Mesodermal cell (in vitro differentiated cells): Measurements from ENCODE around the gene CDC42EP4.

ENCODE experiments used
- H3K27ac ChIP-seq: 2 replicates; pipeline ENCODE4 v1.7.0; 2013; ENCODE audit warnings: mild to moderate bottlenecking, low read depth, low read length, moderate library complexity; ENCODE audit not compliant: severe bottlenecking
- H3K36me3 ChIP-seq: 2 replicates; pipeline ENCODE4 v1.7.1; 2013; ENCODE audit warnings: mild to moderate bottlenecking, low read length, moderate library complexity; ENCODE audit not compliant: control insufficient read depth, insufficient read depth
- H3K4me1 ChIP-seq: one replicate; pipeline ENCODE4 v1.7.1; 2013; ENCODE audit warnings: mild to moderate bottlenecking, low read length; ENCODE audit not compliant: insufficient read depth, control insufficient read depth, poor library complexity, severe bottlenecking
- H3K4me3 ChIP-seq: 2 replicates; pipeline ENCODE4 v1.7.0; 2013; ENCODE audit warnings: low read length, control low read depth, mild to moderate bottlenecking; ENCODE audit not compliant: insufficient read depth, poor library complexity, severe bottlenecking; ENCODE audit errors: extremely low read depth
- H3K9me3 ChIP-seq: 2 replicates; pipeline ENCODE4 v1.7.1; 2013; ENCODE audit warnings: mild to moderate bottlenecking, low read length, moderate library complexity; ENCODE audit not compliant: control insufficient read depth
- WGBS, 2 experiments: methylation state at CpG; one replicate each; pipeline ENCODE4 v1.1.5; 2013; ENCODE audit warnings: missing lambda C conversion rate in 2 of 2; ENCODE audit not compliant: insufficient coverage in 2 of 2; 5-methylcytosine and 5-hydroxymethylcytosine counted together

Gene CDC42EP4

DNA sequence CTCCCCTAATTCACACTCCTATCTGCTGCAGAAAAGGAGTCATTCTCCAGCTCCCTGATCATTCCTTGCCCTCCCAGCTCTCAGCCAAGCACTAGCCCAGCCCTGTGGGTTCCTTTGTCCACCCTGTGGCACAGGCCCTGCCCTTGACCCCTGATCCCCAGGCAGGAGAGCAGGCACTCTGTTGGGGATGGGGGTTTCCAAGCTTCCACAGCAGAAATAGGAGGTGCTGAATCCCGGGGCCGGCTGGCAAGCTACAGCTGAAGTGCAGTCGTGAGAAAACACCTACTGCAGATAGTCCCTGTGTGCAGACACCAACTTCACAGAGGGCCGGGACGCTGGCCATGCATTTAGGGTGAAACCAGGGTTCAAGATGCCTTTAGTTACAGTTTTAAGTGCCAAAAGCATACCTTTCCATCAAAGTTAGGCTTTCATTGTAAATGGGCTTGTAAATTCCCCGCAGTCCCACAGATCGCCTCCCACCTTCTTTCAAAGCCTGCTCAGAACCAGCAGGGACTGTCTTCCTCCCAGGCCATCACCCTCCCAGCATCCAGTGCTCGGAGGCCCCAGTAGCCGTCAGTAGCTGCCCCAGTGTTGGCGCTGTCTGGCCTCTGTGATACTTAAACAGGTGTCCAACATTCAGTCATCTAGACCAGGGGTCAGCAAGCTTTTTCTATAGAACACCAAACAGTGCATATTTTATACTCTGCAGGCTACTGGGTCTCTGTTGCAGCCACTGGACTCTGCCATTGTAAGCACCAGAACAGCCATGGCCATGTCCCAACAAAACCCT lies 60.8 kb downstream of the CDC42EP4 start:
- WGBS, 2 experiments: 80 to 92% methylated on average over 10 of the region's 10 CpGs
- no peak overlapping the region for H3K27ac ChIP-seq
- no peaks in the 10 kb centered on the region for H3K9me3 ChIP-seq

DNA sequence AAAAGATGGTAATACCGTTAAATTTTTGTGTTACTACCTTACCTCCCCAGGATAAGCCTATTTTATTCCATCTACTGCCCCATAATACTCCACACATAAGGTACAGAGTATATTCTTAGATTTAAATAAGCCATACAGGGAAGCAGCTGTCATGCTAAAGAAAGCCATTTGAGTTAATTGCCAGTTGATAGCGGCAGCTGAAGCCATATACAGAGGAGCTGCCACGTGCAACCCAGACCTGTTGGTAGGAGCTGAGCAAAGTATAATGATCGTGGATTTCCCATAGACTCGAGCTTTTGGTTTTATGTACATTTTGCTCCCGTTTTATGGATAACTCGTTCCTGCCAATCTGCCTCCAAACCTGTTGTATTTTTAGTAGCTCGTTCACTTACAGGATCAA lies 62.1 kb downstream of the CDC42EP4 start:
- Histone ChIP-seq H3K4me3 (no peak overlapping the region), H3K36me3 (peaks cover 27% of the 10 kb centered on the region), H3K9me3 (no peaks in the 10 kb centered on the region), H3K27ac (no peak overlapping the region), H3K4me1 (no peaks in the 10 kb centered on the region)
- 94 to 95% methylated on average over 7 of the region's 8 CpGs for WGBS, 2 experiments

More for the DNA sequence above, 60.8 kb downstream of the CDC42EP4 start:
- H3K4me1 ChIP-seq: peaks cover 2% of the 10 kb centered on the region
- no peak overlapping the region for H3K4me3 ChIP-seq
- H3K36me3 ChIP-seq: peaks cover 17% of the 10 kb centered on the region

DNA sequence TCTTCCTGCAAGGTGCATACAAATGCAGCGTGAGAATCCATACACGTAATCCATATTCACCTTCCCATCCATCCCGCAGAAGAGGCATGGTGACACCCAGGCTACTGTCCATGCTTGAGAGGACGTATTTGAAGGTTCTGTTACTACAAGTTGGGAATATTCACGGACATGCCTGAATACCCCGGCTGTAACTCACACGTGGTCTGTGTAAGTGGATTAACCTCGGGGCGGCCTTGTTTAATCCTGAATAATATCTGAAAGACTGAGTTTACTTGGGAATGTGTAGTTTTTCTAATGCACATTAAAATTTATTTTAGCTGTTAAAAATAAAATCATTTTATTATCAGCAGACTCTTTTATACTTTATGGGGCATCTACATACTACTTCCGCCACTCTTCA lies 63.3 kb downstream of the CDC42EP4 start:
- no peak overlapping the region for H3K27ac ChIP-seq
- no peak overlapping the region for H3K4me3 ChIP-seq
- H3K4me1 ChIP-seq: no peaks in the 10 kb centered on the region
- H3K36me3 ChIP-seq: peaks cover 38% of the 10 kb centered on the region
- 93 to 99% methylated on average over 4 to 9 of the region's 10 CpGs for whole genome bisulfite sequencing, 2 experiments
- H3K9me3 ChIP-seq: no peaks in the 10 kb centered on the region

DNA sequence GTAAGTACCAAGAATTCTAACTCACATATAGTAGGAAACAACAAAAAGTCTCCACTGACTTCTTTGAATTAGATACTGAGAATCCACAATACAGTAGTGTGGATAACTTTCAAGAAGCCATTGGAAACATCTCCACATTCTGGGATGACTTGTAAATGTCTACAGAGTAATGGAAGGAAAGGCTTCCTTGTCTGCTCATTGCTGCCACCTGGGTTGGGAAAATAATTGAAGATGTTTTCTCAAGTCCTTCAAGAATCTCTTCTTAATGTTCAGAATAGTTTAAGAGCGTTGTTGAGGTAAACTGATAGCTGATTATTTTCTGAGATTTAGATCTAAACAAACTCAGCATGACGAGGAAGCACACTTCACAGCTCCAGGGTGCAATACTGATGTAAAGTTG lies 64.1 kb downstream of the CDC42EP4 start:
- Histone ChIP-seq H3K36me3 (peaks cover 46% of the 10 kb centered on the region), H3K4me3 (no peak overlapping the region), H3K9me3 (no peaks in the 10 kb centered on the region), H3K27ac (no peak overlapping the region), H3K4me1 (no peaks in the 10 kb centered on the region)
- WGBS, 2 experiments: 94 to 100% methylated on average over 1 to 2 of the region's 2 CpGs

DNA sequence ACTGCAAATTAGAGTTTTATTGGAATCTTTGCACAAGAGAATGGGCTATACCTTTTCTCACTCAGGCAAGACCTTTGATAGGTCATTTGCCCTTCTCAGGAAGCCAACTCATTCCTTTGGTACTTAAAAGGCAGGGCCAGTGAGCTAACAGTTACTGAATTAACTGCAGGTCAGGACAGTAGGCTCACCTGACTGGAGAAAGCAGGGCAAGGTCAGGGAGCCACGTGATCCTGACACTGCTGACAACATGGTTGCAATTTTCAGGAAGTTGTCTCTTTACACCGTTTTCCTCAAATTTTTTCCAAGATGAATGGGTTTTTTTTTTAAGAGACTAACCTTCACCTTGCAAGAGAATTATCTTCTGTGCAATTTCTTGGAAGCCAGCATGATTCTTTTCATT lies 71.2 kb downstream of the CDC42EP4 start:
- H3K9me3 ChIP-seq: no peaks in the 10 kb centered on the region
- H3K27ac ChIP-seq: no peak overlapping the region
- H3K4me3 ChIP-seq: no peak overlapping the region
- peaks cover 84% of the 10 kb centered on the region for H3K36me3 ChIP-seq
- no peaks in the 10 kb centered on the region for H3K4me1 ChIP-seq
- WGBS, 2 experiments: 75 to 100% methylated on average over 1 of the region's 2 CpGs

DNA sequence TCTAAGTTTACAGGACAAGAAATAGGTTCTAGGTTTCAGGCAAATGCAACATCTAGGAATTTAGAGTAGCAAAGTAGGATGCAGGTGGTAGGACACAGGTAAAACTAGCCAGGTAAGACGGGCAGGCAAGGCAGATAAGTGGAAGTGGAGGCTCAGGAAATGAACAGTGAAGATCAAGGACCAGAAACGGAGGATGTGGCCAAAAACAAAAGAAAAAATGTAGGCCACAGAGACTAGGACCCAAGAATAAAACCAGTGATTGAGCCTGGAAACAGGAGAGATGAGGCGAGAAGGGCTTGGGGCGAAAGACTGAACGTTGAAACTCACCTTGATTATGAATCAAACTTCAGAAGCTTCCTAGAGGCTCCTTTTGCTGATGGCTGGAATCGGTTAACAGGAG lies 74.1 kb downstream of the CDC42EP4 start:
- Histone ChIP-seq H3K27ac (no peak overlapping the region), H3K4me3 (no peak overlapping the region), H3K4me1 (no peaks in the 10 kb centered on the region), H3K9me3 (no peaks in the 10 kb centered on the region), H3K36me3 (peaks cover 74% of the 10 kb centered on the region)
- 95 to 96% methylated on average over 6 of the region's 6 CpGs for WGBS, 2 experiments

DNA sequence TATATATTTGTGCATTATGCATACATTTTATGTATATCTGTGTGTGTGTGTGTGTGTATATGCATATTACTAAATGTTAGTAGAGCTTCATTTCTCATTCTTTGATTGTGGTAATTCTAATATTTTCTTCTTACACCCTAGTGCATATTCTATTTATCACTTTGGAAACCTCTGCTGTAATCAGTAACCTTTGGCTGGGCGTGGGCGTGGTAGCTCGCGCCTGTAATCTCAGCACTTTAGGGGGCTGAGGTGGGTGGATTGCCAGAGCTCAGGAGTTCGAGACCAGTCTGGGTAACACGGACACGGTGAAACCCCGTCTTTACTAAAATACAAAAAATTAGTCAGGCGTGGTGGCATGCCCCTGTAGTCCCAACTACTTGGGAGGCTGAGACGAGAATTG lies 77.1 kb downstream of the CDC42EP4 start:
- Histone ChIP-seq H3K4me1 (no peaks in the 10 kb centered on the region), H3K36me3 (peaks cover 52% of the 10 kb centered on the region), H3K9me3 (no peaks in the 10 kb centered on the region), H3K4me3 (no peak overlapping the region), H3K27ac (no peak overlapping the region)
- 85 to 88% methylated on average over 6 to 10 of the region's 10 CpGs for WGBS, 2 experiments
